GM23338 (cell line): Measurements from ENCODE around the gene ECPAS. TPM values are rescaled to one million over a fixed set of nuclear protein-coding genes. Genes with fewer than 3 reads are reported as not detected.

Source experiments
- ATAC-seq: fragments of 200-7000 bp; cut with Tn5 transposase; 3 replicates; pipeline ENCODE4 v1.9.1; 2020
- DNase-seq: peaks from one replicate; pipeline ENCODE4 v3.0.0-alpha.2; 2015; ENCODE audit warnings: low spot score
- H2AFZ ChIP-seq: fragments of 200-600 bp; sonication (generic); 2 replicates; pipeline ENCODE4 v1.8.0; 2016; ENCODE audit warnings: antibody characterized with exemption, mild to moderate bottlenecking, moderate library complexity
- H3F3A ChIP-seq: fragments of 200-600 bp; sonication (generic); replicated peaks from 2 replicates; pipeline ENCODE4 v1.8.0; 2017; ENCODE audit warnings: antibody characterized with exemption, mixed run types, low read depth
- H3K27ac ChIP-seq: fragments of 200-600 bp; sonication (generic); 2 replicates; pipeline ENCODE4 v1.6.1; 2016; ENCODE audit warnings: low read depth
- H3K27me3 ChIP-seq: fragments of 200-600 bp; sonication (generic); 2 replicates; pipeline ENCODE4 v1.8.0; 2016; ENCODE audit warnings: mild to moderate bottlenecking, mixed run types, moderate library complexity; ENCODE audit not compliant: insufficient read depth
- H3K36me3 ChIP-seq: fragments of 200-600 bp; sonication (generic); 2 replicates; pipeline ENCODE4 v1.8.0; 2016; ENCODE audit warnings: mild to moderate bottlenecking; ENCODE audit not compliant: insufficient read depth
- H3K4me1 ChIP-seq: fragments of 200-600 bp; sonication (generic); 2 replicates; pipeline ENCODE4 v1.8.0; 2016; ENCODE audit warnings: mild to moderate bottlenecking, moderate library complexity; ENCODE audit not compliant: insufficient read depth
- H3K4me2 ChIP-seq: fragments of 200-600 bp; sonication (generic); 2 replicates; pipeline ENCODE4 v1.7.1; 2017; ENCODE audit warnings: mixed run types
- H3K4me3 ChIP-seq: fragments of 200-600 bp; sonication (generic); 2 replicates; pipeline ENCODE4 v1.6.1; 2016; ENCODE audit warnings: mixed run types
- H3K79me2 ChIP-seq: fragments of 200-600 bp; sonication (generic); replicated peaks from 2 replicates; pipeline ENCODE4 v1.8.0; 2017; ENCODE audit warnings: mild to moderate bottlenecking; ENCODE audit not compliant: insufficient read depth
- H3K9me2 ChIP-seq: fragments of 200-600 bp; sonication (generic); 2 replicates; pipeline ENCODE4 v1.8.0; 2017; ENCODE audit not compliant: insufficient read depth
- H4K20me1 ChIP-seq: fragments of 200-600 bp; sonication (generic); replicated peaks from 2 replicates; pipeline ENCODE4 v1.8.0; 2017; ENCODE audit warnings: mild to moderate bottlenecking; ENCODE audit not compliant: insufficient read depth
- H3K27ac Mint-ChIP-seq: 2 replicates; pipeline ENCODE4 v1.8.0; 2020; ENCODE audit warnings: inconsistent platforms, mild to moderate bottlenecking, moderate library complexity, mixed read lengths
- H3K27me3 Mint-ChIP-seq: 3 replicates; pipeline ENCODE4 v1.8.0; 2022; ENCODE audit warnings: low read depth, mild to moderate bottlenecking, moderate library complexity, mixed read lengths, inconsistent platforms; ENCODE audit not compliant: insufficient read depth, poor library complexity
- H3K36me3 Mint-ChIP-seq: 3 replicates; pipeline ENCODE4 v1.8.0; 2021; ENCODE audit warnings: low read depth, mild to moderate bottlenecking, inconsistent platforms, moderate library complexity, mixed read lengths
- H3K4me1 Mint-ChIP-seq: 3 replicates; pipeline ENCODE4 v1.8.0; 2020; ENCODE audit warnings: mild to moderate bottlenecking, inconsistent platforms, mixed read lengths
- H3K4me3 Mint-ChIP-seq: 3 replicates; pipeline ENCODE4 v1.8.0; 2021; ENCODE audit warnings: moderate library complexity, mild to moderate bottlenecking, inconsistent platforms, mixed read lengths
- H3K9me3 Mint-ChIP-seq: 3 replicates; pipeline ENCODE4 v1.8.0; 2020; ENCODE audit warnings: moderate library complexity, mild to moderate bottlenecking, inconsistent platforms, mixed read lengths
- CREB1 ChIP-seq: fragments of 250-450 bp; sonication (Bioruptor Pico); IDR thresholded peaks from 2 replicates; pipeline ENCODE4 v1.5.0; 2020; ENCODE audit warnings: low read depth, mild to moderate bottlenecking, moderate library complexity
- CTCF ChIP-seq, 2 experiments: fragments of 200-600 bp in 1 of 2; sonication (generic) in 1 of 2; conservative IDR thresholded peaks; 2 replicates each; pipeline versions ENCODE4 v1.5.1 to v1.6.1; 2016 to 2017; ENCODE audit warnings: antibody characterized with exemption in 2 of 2, low read depth in 2 of 2, mild to moderate bottlenecking in 2 of 2, moderate library complexity in 1 of 2
- ETS1 ChIP-seq: IDR thresholded peaks from 2 replicates; pipeline ENCODE4 v1.6.1; 2016; ENCODE audit warnings: antibody characterized with exemption
- EZH2 ChIP-seq: fragments of 200-600 bp; sonication (generic); IDR thresholded peaks from one replicate; pipeline ENCODE4 v1.8.0; 2017; ENCODE audit warnings: antibody characterized with exemption, mild to moderate bottlenecking, low read depth; ENCODE audit not compliant: unreplicated experiment
- EZH2phosphoT487 ChIP-seq: fragments of 200-600 bp; sonication (generic); IDR thresholded peaks from one replicate; pipeline ENCODE4 v1.8.1; 2018; ENCODE audit warnings: antibody characterized with exemption; ENCODE audit not compliant: unreplicated experiment
- JUNB ChIP-seq: IDR thresholded peaks from one replicate; pipeline ENCODE4 v1.6.1; 2016; ENCODE audit warnings: antibody characterized with exemption; ENCODE audit not compliant: unreplicated experiment
- NANOG ChIP-seq: IDR thresholded peaks from 2 replicates; pipeline ENCODE4 v1.6.1; 2016; ENCODE audit warnings: antibody characterized with exemption, borderline replicate concordance
- POLR2AphosphoS5 ChIP-seq: IDR thresholded peaks from 2 replicates; pipeline ENCODE4 v1.6.1; 2016; ENCODE audit warnings: antibody characterized with exemption, low read depth
- REST ChIP-seq: IDR thresholded peaks from one replicate; pipeline ENCODE4 v1.6.1; 2018; ENCODE audit warnings: antibody characterized with exemption; ENCODE audit not compliant: unreplicated experiment
- STAT1 ChIP-seq: IDR thresholded peaks from one replicate; pipeline ENCODE4 v1.6.1; 2016; ENCODE audit warnings: antibody characterized with exemption; ENCODE audit not compliant: unreplicated experiment
- ZNF114 ChIP-seq: fragments of 250-450 bp; sonication (Bioruptor Pico); IDR thresholded peaks from 2 replicates; pipeline ENCODE4 v1.5.0; 2020; ENCODE audit warnings: mild to moderate bottlenecking, moderate library complexity
- ZNF331 ChIP-seq: fragments of 250-450 bp; sonication (Bioruptor Pico); IDR thresholded peaks from 2 replicates; pipeline ENCODE4 v1.5.0; 2020; ENCODE audit warnings: low read depth, mild to moderate bottlenecking, moderate library complexity
- ZNF462 ChIP-seq: fragments of 250-450 bp; sonication (Bioruptor Pico); IDR thresholded peaks from 2 replicates; pipeline ENCODE4 v1.5.0; 2020; ENCODE audit warnings: mild to moderate bottlenecking, moderate library complexity
- polyA plus RNA-seq: library from polyadenylated mRNA; unstranded; fragments of >200 nt; fragmentation: Nextera tagmentation; extraction: Ambion mirVana; gene quantifications from 2 replicates; pipeline ENCODE4 v1.2.1, GENCODE V29; 2016
- total RNA-seq: library from RNA; depleted of rRNA; stranded (reverse); fragments of >200 nt; shearing (Covaris generic); gene quantifications from 2 replicates; pipeline ENCODE4 v1.2.3, GENCODE V29; 2014

The ECPAS gene
- total and polyA plus RNA-seq, 2 experiments from 2014 or later, result 51.4 to 104 TPM

- H3K4me2 ChIP-seq, result no peak overlapping the region
- H4K20me1 ChIP-seq, result 0 out of 2 replicates have a peak, but pooled peaks cover 5% of the 10 kb centered on the region
- Mint-ChIP-seq H3K36me3 (peaks cover 69% of the 10 kb centered on the region), H3K4me3 (no peak overlapping the region), H3K27ac (no peak overlapping the region), H3K27me3 (peaks cover 4% of the 10 kb centered on the region), H3K9me3 (no peaks in the 10 kb centered on the region), H3K4me1 (peaks cover 8% of the 10 kb centered on the region; the same call in 2 of the 3 replicates)
- H3K9me2 ChIP-seq, result no peaks in the 10 kb centered on the region
- H3K4me3 ChIP-seq, result no peak overlapping the region
- no peak overlapping the region for H2AFZ ChIP-seq
- no peaks in the 10 kb centered on the region for H3K27me3 ChIP-seq
- H3K27ac ChIP-seq, result no peak overlapping the region
- peaks cover 19% of the 10 kb centered on the region; the same call in 1 of the 2 replicates for H3K36me3 ChIP-seq
- TF ChIP-seq CTCF (conservative IDR thresholded peaks at IDR 0.05; ENCODE audit: low read depth in 2 of 2), result no peak
- no peak for TF ChIP-seq ZNF462 (CRISPR knock-in tag)
- no peak for TF ChIP-seq JUNB
- no peak for TF ChIP-seq ZNF331 (CRISPR knock-in tag)
- TF ChIP-seq CREB1, result no peak
- no peak for TF ChIP-seq ZNF114 (CRISPR knock-in tag)
- TF ChIP-seq POLR2AphosphoS5, result no peak
- TF ChIP-seq STAT1, result no peak
- no peak for TF ChIP-seq NANOG
- no peak for TF ChIP-seq EZH2
- no peak for TF ChIP-seq REST
- no peak for TF ChIP-seq EZH2phosphoT487
- TF ChIP-seq ETS1, result no peak
- no peaks in the 10 kb centered on the region for H3F3A ChIP-seq
- ATAC-seq (no peak), DNase-seq (no peak)
- H3K79me2 ChIP-seq, result peaks cover 3% of the 10 kb centered on the region; the same call in 1 of the 2 replicates
- H3K4me1 ChIP-seq, result 0 out of 2 replicates have a peak, but pooled peaks cover 12% of the 10 kb centered on the region
Measured at GRCh38 chr9:111443454-111443853, 40.7 kb downstream of the ECPAS start.
